AG04450 (cell line): Measurements from ENCODE around the gene INSYN2A. TPM values are rescaled to one million over a fixed set of nuclear protein-coding genes. Genes with fewer than 3 reads are reported as not detected.

Source experiments
- CTCF ChIA-PET: fragments of 300-600, 350-600 bp; formaldehyde crosslinking; extraction: SDS; loops from one replicate; lab custom pipeline; 2022; ENCODE audit warnings: antibody characterized with exemption, inconsistent platforms; lab: Charles Lee
- POLR2A ChIA-PET: fragments of 350-600 bp; formaldehyde crosslinking; extraction: SDS; loops from one replicate; lab custom pipeline; 2021; ENCODE audit warnings: antibody characterized with exemption, inconsistent platforms; lab: Yijun Ruan, JAX
- DNase-seq: peaks from one replicate; pipeline ENCODE4 v3.0.0-alpha.2; 2011; ENCODE audit warnings: low read depth, low spot score
- H3K27ac ChIP-seq: one replicate; pipeline ENCODE4 v1.5.1; 2012; ENCODE audit warnings: low read depth, low read length, control low read depth
- H3K27me3 ChIP-seq: one replicate; pipeline ENCODE4 v1.6.0; 2012; ENCODE audit warnings: low read length; ENCODE audit not compliant: control insufficient read depth, insufficient read depth
- H3K4me3 ChIP-seq: 2 replicates; pipeline ENCODE4 v1.5.1; 2011; ENCODE audit warnings: mild to moderate bottlenecking, low read depth, low read length, control low read depth
- H3K9me3 ChIP-seq: 2 replicates; pipeline ENCODE4 v1.5.1; 2012; ENCODE audit warnings: low read length; ENCODE audit not compliant: control insufficient read depth, insufficient read depth
- CTCF ChIP-seq: IDR thresholded peaks from 2 replicates; pipeline ENCODE4 v1.5.1; 2011; ENCODE audit warnings: low read depth, low read length, control low read depth, inconsistent platforms
- polyA plus RNA-seq: library from polyadenylated mRNA; depleted of rRNA; stranded (reverse); fragments of >200 nt; gene quantifications from 2 replicates; pipeline ENCODE4 v1.2.3, GENCODE V29; 2011

INSYN2A gene
- polyA plus RNA-seq, 1 experiment: 0.35 TPM

- CTCF ChIA-PET: no interaction called here
- POLR2A ChIA-PET: no interaction called here
- Histone ChIP-seq H3K27ac (no peak overlapping the region), H3K4me3 (no peak overlapping the region), H3K27me3 (no peaks in the 10 kb centered on the region), H3K9me3 (no peaks in the 10 kb centered on the region; the same call in 1 of the 2 replicates)
- no peak for TF ChIP-seq CTCF
- DNase-seq: no peak
These were observed 37.7 kb downstream of the INSYN2A start for GRCh38 chr10:127158662-127159061.

- DNase-seq: no peak
- CTCF ChIA-PET: no interaction called here
- POLR2A ChIA-PET: no interaction called here
- no peak for TF ChIP-seq CTCF
- Histone ChIP-seq H3K27me3 (no peaks in the 10 kb centered on the region), H3K4me3 (no peak overlapping the region), H3K9me3 (no peaks in the 10 kb centered on the region; the same call in 1 of the 2 replicates), H3K27ac (no peak overlapping the region)
These were observed 38.7 kb downstream of the INSYN2A start for GRCh38 chr10:127157506-127158200.

GRCh38 chr10:127157089-127157488, 39.3 kb downstream of the INSYN2A start:
- Histone ChIP-seq H3K9me3 (no peaks in the 10 kb centered on the region; the same call in 1 of the 2 replicates), H3K27ac (no peak overlapping the region), H3K4me3 (no peak overlapping the region), H3K27me3 (no peaks in the 10 kb centered on the region)
- POLR2A ChIA-PET: no interaction called here
- no peak for TF ChIP-seq CTCF
- CTCF ChIA-PET: no interaction called here
- DNase-seq: no peak

- no peak for TF ChIP-seq CTCF
- Histone ChIP-seq H3K4me3 (no peak overlapping the region), H3K9me3 (no peaks in the 10 kb centered on the region; the same call in 1 of the 2 replicates), H3K27ac (no peak overlapping the region), H3K27me3 (no peaks in the 10 kb centered on the region)
- ChIA-PET CTCF (no interaction called here), POLR2A (no interaction called here)
- DNase-seq: no peak
These were observed 41.4 kb downstream of the INSYN2A start for GRCh38 chr10:127154831-127155620.

- H3K9me3 ChIP-seq: no peaks in the 10 kb centered on the region
- no peaks in the 10 kb centered on the region for H3K27me3 ChIP-seq
- no peak for TF ChIP-seq CTCF
- CTCF ChIA-PET: interaction anchor here (0.7 to 1.0 kb wide), 3 partner anchors 12 to 116 kb away, joined by 3 read pairs; no protein-coding TSS in a partner anchor
- peak; percentile 67 for DNase-seq
- H3K4me3 ChIP-seq: no peak overlapping the region
- POLR2A ChIA-PET: interaction anchor here (0.5 kb wide), 1 partner anchor 228 kb away, joined by 4 read pairs; no protein-coding TSS in a partner anchor
- peak overlapping the region; percentile 58 for H3K27ac ChIP-seq
These were observed 43.2 kb downstream of the INSYN2A start for GRCh38 chr10:127153181-127153580.
